ENCODE data around the gene CCDC196. TPM values are rescaled to one million over a fixed set of nuclear protein-coding genes. Genes with fewer than 3 reads are reported as not detected.

Gene CCDC196
- total RNA-seq, 1 donor: not detected

DNA sequence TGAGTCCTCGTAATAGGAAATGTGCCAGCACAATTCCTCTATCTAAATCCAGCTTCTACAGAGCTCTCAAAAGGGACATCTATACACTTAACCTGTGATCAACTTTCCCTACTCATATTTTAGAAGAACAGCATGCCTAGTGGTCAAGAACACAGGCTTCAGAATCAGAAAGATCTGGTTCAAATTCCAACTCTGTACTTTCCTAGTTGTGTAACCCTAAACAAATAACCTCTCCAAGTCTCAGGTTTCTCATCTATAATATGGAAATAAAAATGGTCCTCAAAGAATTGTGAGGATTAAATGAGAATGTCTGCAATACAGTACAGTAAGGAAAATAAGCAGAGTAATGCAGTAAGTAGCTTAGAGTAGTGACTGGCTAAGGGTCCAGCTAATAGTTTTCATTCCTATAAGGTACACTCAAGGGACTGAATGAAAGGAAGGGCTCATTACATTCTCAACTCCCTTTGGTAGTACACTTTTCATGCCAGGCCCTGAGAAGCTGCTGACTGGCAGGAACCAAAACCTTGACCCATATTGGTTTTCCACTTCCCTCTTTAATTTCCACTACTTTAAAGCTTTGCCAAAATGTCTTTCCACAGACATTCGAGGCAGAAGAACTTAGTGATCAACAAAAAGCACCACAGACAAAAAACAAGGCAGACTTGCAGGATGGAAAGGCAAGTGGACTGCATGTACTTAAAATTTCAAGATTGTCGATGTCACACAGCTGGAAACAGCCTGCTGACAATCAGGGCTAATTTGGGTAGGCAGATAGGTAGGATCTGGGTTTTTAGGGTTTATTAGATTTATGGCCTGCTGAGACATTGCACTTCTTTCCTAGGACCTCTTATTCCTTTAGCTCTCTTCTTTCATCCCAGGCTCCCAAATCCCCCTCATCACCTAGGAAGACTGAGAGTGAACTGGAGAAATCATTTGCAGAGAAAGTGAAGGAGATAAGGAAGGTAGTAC, 4.3 kb downstream of the CCDC196 start:
- no peak overlapping the region for H3K4me3 ChIP-seq (ENCODE audit: low read depth, low read length)
- TF ChIP-seq, protein P1, sequence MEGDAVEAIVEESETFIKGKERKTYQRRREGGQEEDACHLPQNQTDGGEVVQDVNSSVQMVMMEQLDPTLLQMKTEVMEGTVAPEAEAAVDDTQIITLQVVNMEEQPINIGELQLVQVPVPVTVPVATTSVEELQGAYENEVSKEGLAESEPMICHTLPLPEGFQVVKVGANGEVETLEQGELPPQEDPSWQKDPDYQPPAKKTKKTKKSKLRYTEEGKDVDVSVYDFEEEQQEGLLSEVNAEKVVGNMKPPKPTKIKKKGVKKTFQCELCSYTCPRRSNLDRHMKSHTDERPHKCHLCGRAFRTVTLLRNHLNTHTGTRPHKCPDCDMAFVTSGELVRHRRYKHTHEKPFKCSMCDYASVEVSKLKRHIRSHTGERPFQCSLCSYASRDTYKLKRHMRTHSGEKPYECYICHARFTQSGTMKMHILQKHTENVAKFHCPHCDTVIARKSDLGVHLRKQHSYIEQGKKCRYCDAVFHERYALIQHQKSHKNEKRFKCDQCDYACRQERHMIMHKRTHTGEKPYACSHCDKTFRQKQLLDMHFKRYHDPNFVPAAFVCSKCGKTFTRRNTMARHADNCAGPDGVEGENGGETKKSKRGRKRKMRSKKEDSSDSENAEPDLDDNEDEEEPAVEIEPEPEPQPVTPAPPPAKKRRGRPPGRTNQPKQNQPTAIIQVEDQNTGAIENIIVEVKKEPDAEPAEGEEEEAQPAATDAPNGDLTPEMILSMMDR (IDR thresholded peaks at IDR 0.05; ENCODE audit: insufficient read depth, low read depth, low read length): no peak
- no peak for DNase-seq (ENCODE audit: low read depth)

DNA sequence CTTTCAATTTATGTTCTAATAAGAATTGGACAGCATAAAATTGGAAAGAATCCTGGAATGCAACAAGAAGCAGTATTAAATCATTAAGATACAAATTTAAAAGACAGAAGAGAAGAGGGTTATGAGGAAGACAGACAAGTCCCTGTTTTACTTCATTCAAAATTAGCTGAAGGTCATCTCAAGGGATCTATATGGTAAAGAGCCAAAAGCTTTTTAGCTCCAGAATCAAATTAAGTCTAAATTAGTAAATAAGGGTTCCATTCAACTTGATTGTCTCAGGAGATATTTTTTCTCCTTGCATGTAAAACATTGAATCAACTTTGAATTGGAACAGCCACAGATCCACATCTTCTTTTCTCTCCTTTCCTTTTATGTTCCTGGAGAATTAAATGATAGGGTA, 7.6 kb downstream of the CCDC196 start:
- H3K4me3 ChIP-seq (ENCODE audit: low read depth, low read length): no peak overlapping the region
- DNase-seq (ENCODE audit: low read depth): no peak
- TF ChIP-seq, protein P1 (IDR thresholded peaks at IDR 0.05; ENCODE audit: insufficient read depth, low read depth, low read length): no peak

DNA sequence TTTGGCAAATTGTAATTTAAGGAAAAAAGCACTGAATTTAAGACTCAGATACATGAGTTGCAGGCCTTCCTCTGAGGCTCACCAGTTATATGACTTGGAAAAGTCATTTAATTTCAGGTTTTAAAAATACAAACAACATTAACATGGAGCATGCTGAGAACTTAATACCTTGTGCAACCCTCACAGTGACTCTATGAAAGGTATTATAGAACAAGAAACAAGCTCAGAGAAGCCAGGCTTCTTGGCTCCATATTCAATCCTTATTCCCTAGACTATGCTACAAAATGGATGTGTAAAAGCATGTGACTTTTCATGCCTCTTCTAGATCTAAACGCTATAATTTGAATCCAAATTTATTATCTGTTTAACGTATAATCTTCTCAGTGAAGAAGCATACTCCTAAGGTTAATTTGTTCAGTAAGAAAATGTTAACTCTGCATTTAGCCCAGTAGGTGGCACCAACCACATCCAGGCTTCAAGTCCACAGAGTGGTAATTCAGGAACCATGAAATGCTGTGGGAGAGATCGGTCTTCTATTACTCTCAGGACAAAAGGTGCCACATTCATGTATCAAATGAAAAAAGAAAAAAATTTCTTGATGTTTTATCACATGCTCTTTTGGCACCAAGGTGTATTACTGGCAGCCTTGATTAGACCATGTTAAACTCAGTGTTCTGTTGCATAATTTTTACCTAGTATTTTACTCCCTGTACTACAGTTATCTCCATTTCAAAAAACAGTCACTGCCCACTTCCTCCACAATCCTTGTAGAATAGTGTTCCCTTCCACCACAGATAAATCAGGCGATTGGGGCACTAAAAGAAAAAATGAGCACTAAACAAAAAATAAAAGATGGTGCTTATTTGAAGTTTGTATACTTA, 9.3 kb downstream of the CCDC196 start:
- DNase-seq (ENCODE audit: low read depth): peak; percentile 74
- no peak overlapping the region for H3K4me3 ChIP-seq (ENCODE audit: low read depth, low read length)

DNA sequence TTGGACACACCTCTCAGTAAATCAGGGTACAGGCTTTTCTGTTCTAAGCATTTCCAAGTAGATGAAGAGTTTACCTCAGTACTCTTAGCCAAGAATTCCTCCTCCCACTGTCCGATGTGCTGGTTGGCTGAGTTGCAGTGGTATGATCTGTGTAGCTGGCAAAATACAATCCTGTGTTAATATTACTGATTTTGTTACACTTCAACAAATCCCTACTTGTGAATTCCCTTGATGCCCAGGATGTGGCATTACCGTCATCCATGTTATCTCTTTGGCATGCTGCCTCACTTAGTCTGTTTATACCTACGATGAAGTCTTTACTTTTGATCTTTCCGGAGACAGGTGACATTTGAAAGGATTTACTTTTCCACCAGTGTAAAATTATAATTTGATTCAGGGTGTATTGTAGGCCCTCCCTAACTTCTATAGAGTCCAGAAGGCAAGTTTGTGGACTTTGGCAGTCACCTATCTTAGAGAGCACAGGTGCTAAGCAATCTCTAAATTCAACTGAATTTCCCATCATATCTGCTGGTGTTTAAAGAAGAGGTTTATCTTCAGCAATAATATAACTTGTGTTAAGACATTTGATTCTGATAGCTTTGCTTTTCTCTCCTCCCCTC, 10.1 kb downstream of the CCDC196 start:
- no peak for DNase-seq (ENCODE audit: low read depth)
- TF ChIP-seq, protein P1 (IDR thresholded peaks at IDR 0.05; ENCODE audit: insufficient read depth, low read depth, low read length): no peak
- no peak overlapping the region for H3K4me3 ChIP-seq (ENCODE audit: low read depth, low read length)

More for the DNA sequence above, 9.3 kb downstream of the CCDC196 start:
- TF ChIP-seq, protein P1 (IDR thresholded peaks at IDR 0.05; ENCODE audit: insufficient read depth, low read depth, low read length): peak; percentile 75

DNA sequence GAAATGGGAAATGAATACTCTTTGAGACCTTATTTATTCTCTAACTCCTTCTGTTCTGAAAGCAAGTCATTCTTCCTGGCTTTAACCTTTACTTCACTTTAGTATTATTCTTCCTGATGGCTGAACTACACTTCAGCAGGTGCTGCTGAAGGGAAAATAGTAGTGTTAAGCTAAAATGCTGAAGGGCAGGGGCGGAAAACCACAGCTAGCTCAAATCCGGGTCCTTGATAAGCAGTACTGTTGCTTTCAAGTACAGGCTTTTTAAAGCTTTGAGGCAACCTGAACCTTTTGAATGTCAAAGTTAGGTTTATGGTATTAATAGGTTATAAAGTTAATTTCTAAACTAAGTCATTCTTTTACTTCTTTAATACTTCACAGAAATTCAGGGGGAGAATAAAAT, 10.7 kb downstream of the CCDC196 start:
- TF ChIP-seq, protein P1 (IDR thresholded peaks at IDR 0.05; ENCODE audit: insufficient read depth, low read depth, low read length): no peak
- H3K4me3 ChIP-seq (ENCODE audit: low read depth, low read length): no peak overlapping the region
- DNase-seq (ENCODE audit: low read depth): no peak

DNA sequence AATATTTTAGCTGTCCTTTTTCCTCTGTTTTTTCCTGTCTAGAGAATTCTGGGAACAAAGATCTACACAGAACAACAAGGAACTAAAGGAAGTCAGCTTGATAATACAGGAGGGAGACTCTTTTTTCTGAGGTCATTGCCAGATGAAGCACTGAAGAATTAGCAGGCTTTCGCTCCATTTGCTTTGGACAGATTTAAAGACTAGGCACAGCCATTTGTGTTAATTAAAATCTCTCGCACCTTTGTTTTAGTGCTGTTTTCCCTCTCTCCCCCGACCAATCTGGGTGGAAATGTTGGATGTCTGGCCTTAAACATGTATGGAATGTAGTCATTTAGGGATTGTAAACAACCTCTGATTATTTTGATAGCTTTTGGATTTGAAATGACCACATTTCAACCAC, 12.1 kb downstream of the CCDC196 start:
- H3K4me3 ChIP-seq (ENCODE audit: low read depth, low read length): no peak overlapping the region
- DNase-seq (ENCODE audit: low read depth): peak; percentile 44
- TF ChIP-seq, protein P1 (IDR thresholded peaks at IDR 0.05; ENCODE audit: insufficient read depth, low read depth, low read length): no peak

All from fibroblast of villous mesenchyme (primary cell).